K562 (cell line): ENCODE results near the gene POLD3. TPM values are rescaled to one million over a fixed set of nuclear protein-coding genes. Genes with fewer than 3 reads are reported as not detected.

ENCODE experiments used
- ATAC-seq: fragments of 200-7000 bp; cut with Tn5 transposase; 3 replicates; pipeline ENCODE4 v1.9.1; 2020; ENCODE audit warnings: moderate library complexity
- BruUV-seq: library from RNA; stranded (reverse); fragments of 400-500 nt; replicated peaks from 2 replicates; lab custom pipeline; 2021; lab: Mats Ljungman, UMichigan
- CTCF ChIA-PET: fragments of 300-600 bp; formaldehyde crosslinking; extraction: SDS; loops from one replicate; lab custom pipeline; 2021; ENCODE audit warnings: low intra/inter-chr PET ratio; lab: Yijun Ruan, JAX
- POLR2A ChIA-PET: fragments of 300-600, 350-650 bp; sonication (Branson Sonifier 250); formaldehyde crosslinking; extraction: SDS; loops from one replicate; lab custom pipeline; 2021; ENCODE audit warnings: antibody characterized with exemption, inconsistent platforms; lab: Yijun Ruan, JAX
- DNase-seq, 4 experiments: peaks; one replicate each; pipeline versions ENCODE4 v3.0.0 to v3.0.0-alpha.2; 2011 to 2018; ENCODE audit warnings: low spot score in 3 of 4, mixed read lengths in 3 of 4; ENCODE audit errors: extremely low read depth in 1 of 4
- FAIRE-seq: peaks from 2 replicates; lab custom pipeline; 2011; peaks lifted over from hg19 to GRCh38; lab: Jason Lieb, UNC
- H2AFZ ChIP-seq: 2 replicates; pipeline ENCODE4 v1.6.0; 2011; ENCODE audit warnings: low read depth, low read length, control low read depth, inconsistent platforms
- H3K27ac ChIP-seq: fragments of 200-600 bp; 3 replicates; pipeline ENCODE4 v1.8.0; 2011; ENCODE audit warnings: low read depth, mild to moderate bottlenecking, control low read depth, inconsistent platforms, low read length, moderate library complexity, mixed read lengths; ENCODE audit errors: extremely low read depth
- H3K27me3 ChIP-seq, 2 experiments: fragments of 300-600 bp in 1 of 2; 2 replicates in 1 of 2; 3 replicates in 1 of 2; pipeline versions ENCODE4 v1.6.0 to v1.8.0; 2011; ENCODE audit warnings: inconsistent platforms in 2 of 2, low read length in 2 of 2, mild to moderate bottlenecking in 1 of 2, mixed read lengths in 1 of 2, moderate library complexity in 1 of 2; ENCODE audit not compliant: control insufficient read depth in 2 of 2, insufficient read depth in 2 of 2
- H3K36me3 ChIP-seq: fragments of 300-600 bp; 3 replicates; pipeline ENCODE4 v1.8.0; 2011; ENCODE audit warnings: mild to moderate bottlenecking, low read length, inconsistent platforms; ENCODE audit not compliant: control insufficient read depth, insufficient read depth
- H3K4me1 ChIP-seq, 2 experiments: fragments of 200-600 bp in 1 of 2; replicated peaks in 1 of 2; 2 replicates in 1 of 2; 3 replicates in 1 of 2; pipeline versions ENCODE4 v1.5.1 to v1.8.0; 2011; ENCODE audit warnings: inconsistent platforms in 2 of 2, low read length in 2 of 2, mild to moderate bottlenecking in 1 of 2, mixed read lengths in 1 of 2, moderate library complexity in 1 of 2; ENCODE audit not compliant: control insufficient read depth in 2 of 2, insufficient read depth in 2 of 2
- H3K4me2 ChIP-seq: 2 replicates; pipeline ENCODE4 v1.6.1; 2011; ENCODE audit warnings: low read length, control low read depth, inconsistent platforms, mixed read lengths; ENCODE audit not compliant: insufficient read depth
- H3K4me3 ChIP-seq: fragments of 200-600 bp; sonication (generic), shearing (Covaris generic); 2 replicates; pipeline ENCODE4 v1.5.1; 2016; ENCODE audit warnings: control low read depth, inconsistent platforms
- H3K79me2 ChIP-seq: fragments of 200-600 bp; 3 replicates; pipeline ENCODE4 v1.8.0; 2011; ENCODE audit warnings: low read length, inconsistent platforms; ENCODE audit not compliant: control insufficient read depth, insufficient read depth
- H3K9ac ChIP-seq, 2 experiments: 2 replicates each; pipeline versions ENCODE4 v1.6.0 to v1.6.1; 2011; ENCODE audit warnings: low read depth in 2 of 2, low read length in 2 of 2, control low read depth in 1 of 2, inconsistent platforms in 1 of 2, mild to moderate bottlenecking in 1 of 2, mixed read lengths in 1 of 2; ENCODE audit not compliant: insufficient read depth in 1 of 2
- H3K9me1 ChIP-seq: one replicate; pipeline ENCODE4 v1.6.0; 2011; ENCODE audit warnings: inconsistent platforms, mild to moderate bottlenecking, low read length, moderate library complexity; ENCODE audit not compliant: control insufficient read depth, insufficient read depth
- H3K9me3 ChIP-seq: replicated peaks from 2 replicates; pipeline ENCODE4 v1.5.1; 2011; ENCODE audit warnings: low read depth, low read length, inconsistent platforms; ENCODE audit not compliant: control insufficient read depth, insufficient read depth
- H4K20me1 ChIP-seq: replicated peaks from 2 replicates; pipeline ENCODE4 v1.6.1; 2011; ENCODE audit warnings: low read length, inconsistent platforms, mixed read lengths; ENCODE audit not compliant: control insufficient read depth, insufficient read depth
- ARHGAP35 ChIP-seq: fragments of 450-650 bp; IDR thresholded peaks from 2 replicates; pipeline ENCODE4 v1.6.1; 2018; ENCODE audit not compliant: partially characterized antibody
- EP400 ChIP-seq: fragments of 450-650 bp; IDR thresholded peaks from 2 replicates; pipeline ENCODE4 v1.6.1; 2017; ENCODE audit warnings: antibody characterized with exemption, mild to moderate bottlenecking, moderate library complexity
- KDM1A ChIP-seq, 2 experiments: fragments of 450-650 bp; IDR thresholded peaks; 2 replicates each; pipeline ENCODE4 v1.6.1; 2016; ENCODE audit warnings: mild to moderate bottlenecking in 2 of 2
- MAFK ChIP-seq: IDR thresholded peaks from 2 replicates; pipeline ENCODE4 v1.6.1; 2011; ENCODE audit warnings: low read length, improper control_type of control experiment
- MED1 ChIP-seq: sonication (generic); formaldehyde crosslinking; IDR thresholded peaks from 2 replicates; pipeline ENCODE4 v1.8.1; 2023; ENCODE audit warnings: missing genetic modification reagents, borderline replicate concordance
- MYBL2 ChIP-seq, 2 experiments: fragments of 450-650 bp in 1 of 2; sonication (generic) in 1 of 2; formaldehyde crosslinking in 1 of 2; IDR thresholded peaks; 2 replicates each; pipeline versions ENCODE4 v1.6.1 to v1.8.1; 2017 to 2022; ENCODE audit warnings: borderline replicate concordance in 1 of 2, inconsistent platforms in 1 of 2, low read depth in 1 of 2, mild to moderate bottlenecking in 1 of 2, missing genetic modification reagents in 1 of 2, moderate library complexity in 1 of 2
- NFIX ChIP-seq: fragments of 250-450 bp; sonication (Bioruptor Pico); IDR thresholded peaks from 2 replicates; pipeline ENCODE4 v1.4.0; 2020; ENCODE audit warnings: low read depth, mild to moderate bottlenecking, moderate library complexity
- PCBP1 ChIP-seq: fragments of 200-400 bp; formaldehyde crosslinking; IDR thresholded peaks from 2 replicates; pipeline ENCODE4 v1.6.1; 2018; ENCODE audit warnings: mild to moderate bottlenecking, low read depth, low read length; ENCODE audit not compliant: poor library complexity, severe bottlenecking
- PRPF4 ChIP-seq: fragments of 200-400 bp; formaldehyde crosslinking; IDR thresholded peaks from one replicate; pipeline ENCODE4 v1.6.1; 2017; ENCODE audit warnings: low read length, low read depth, mild to moderate bottlenecking; ENCODE audit not compliant: insufficient read depth, poor library complexity, severe bottlenecking
- SMC3 ChIP-seq: conservative IDR thresholded peaks from 2 replicates; pipeline ENCODE4 v1.6.1; 2011; ENCODE audit warnings: low read depth, low read length, improper control_type of control experiment; ENCODE audit not compliant: insufficient read depth
- TARDBP ChIP-seq: fragments of 450-650 bp; IDR thresholded peaks from 2 replicates; pipeline ENCODE4 v1.6.1; 2016
- TCFL5 ChIP-seq: fragments of 250-450 bp; sonication (Bioruptor Pico); conservative IDR thresholded peaks from 2 replicates; pipeline ENCODE4 v1.6.1; 2021; ENCODE audit warnings: mild to moderate bottlenecking, moderate library complexity, matching md5 sums
- TEAD1 ChIP-seq, 2 experiments: fragments of 450-650 bp in 1 of 2; sonication (generic) in 1 of 2; formaldehyde crosslinking; IDR thresholded peaks; 2 replicates each; pipeline versions ENCODE4 v1.4.0 to v1.8.0; 2020 to 2022; ENCODE audit warnings: mild to moderate bottlenecking in 2 of 2, missing genetic modification reagents in 1 of 2
- TGIF2 ChIP-seq: sonication (generic); formaldehyde crosslinking; IDR thresholded peaks from 2 replicates; pipeline ENCODE4 v1.8.1; 2022; ENCODE audit warnings: mild to moderate bottlenecking, missing genetic modification reagents, moderate library complexity
- TOE1 ChIP-seq, 2 experiments: fragments of 450-650 bp in 1 of 2; sonication (generic) in 1 of 2; formaldehyde crosslinking in 1 of 2; IDR thresholded peaks; 2 replicates each; pipeline versions ENCODE4 v1.7.1 to v1.8.0; 2016 to 2022; ENCODE audit warnings: borderline replicate concordance in 2 of 2, mild to moderate bottlenecking in 2 of 2, antibody characterized with exemption in 1 of 2, inconsistent platforms in 1 of 2, low read depth in 1 of 2, missing genetic modification reagents in 1 of 2, moderate library complexity in 1 of 2
- ZBED1 ChIP-seq: IDR thresholded peaks from 2 replicates; pipeline ENCODE4 v1.6.1; 2014
- ZBTB7A ChIP-seq: IDR thresholded peaks from 2 replicates; pipeline ENCODE4 v1.6.1; 2011; ENCODE audit warnings: low read depth, mild to moderate bottlenecking, low read length, moderate library complexity, borderline replicate concordance; ENCODE audit not compliant: control insufficient read depth
- ZNF143 ChIP-seq: sonication (generic); formaldehyde crosslinking; IDR thresholded peaks from 2 replicates; pipeline ENCODE4 v1.9.0; 2022; ENCODE audit warnings: mild to moderate bottlenecking, missing genetic modification reagents
- ZNF780A ChIP-seq: fragments of 250-450 bp; sonication (Bioruptor Pico); IDR thresholded peaks from 2 replicates; pipeline ENCODE4 v1.5.0; 2021; ENCODE audit warnings: mild to moderate bottlenecking
- WGBS: fragments of 100-300 bp; shearing (Covaris generic); methylation state at CpG from one replicate; pipeline ENCODE4 v1.1.6; 2016; ENCODE audit warnings: low coverage, mixed read lengths; ENCODE audit not compliant: insufficient coverage; ENCODE audit errors: missing lambda C conversion rate; 5-methylcytosine and 5-hydroxymethylcytosine counted together
- in situ Hi-C: fragments of 300-500 bp; cut with MboI; formaldehyde crosslinking; loops from 4 replicates; pipeline ENCODE4 v1.15.0; 2018; ENCODE audit warnings: inconsistent platforms, mixed read lengths
- intact Hi-C: fragments of 100-400 bp; cut with micrococcal nuclease; formaldehyde crosslinking; loops from 2 replicates; pipeline ENCODE4 v1.14.2; 2022
- polyA plus RNA-seq, 8 experiments: library from polyadenylated mRNA; depleted of rRNA in 4 of 8; stranded (reverse) in 5 of 8; unstranded in 3 of 8; fragments of >200 nt; fragmentation: Nextera tagmentation in 2 of 8; fragmentation: Illumina TruSeq in 1 of 8; extraction: Ambion mirVana in 2 of 8; extraction: Trizol in 1 of 8; gene quantifications; 2 replicates each; pipeline versions ENCODE4 v1.2.1 to v1.2.3, GENCODE V29; 2011 to 2014; ENCODE audit warnings: inconsistent platforms in 1 of 8, missing spikeins in 1 of 8
- total RNA-seq, 7 experiments: library from RNA; depleted of rRNA in 6 of 7; stranded (reverse); fragments of >200 nt in 6 of 7; fragmentation: Illumina TruSeq in 2 of 7; extraction: Trizol in 2 of 7; gene quantifications; 2 replicates each; pipeline versions ENCODE4 v1.2.1 to v1.2.3, GENCODE V29; 2011 to 2021; ENCODE audit warnings: low replicate concordance in 1 of 7
- TF ChIP-seq, protein P1 (sequence below): fragments of 250-450 bp; sonication (Bioruptor Pico); IDR thresholded peaks from 2 replicates; pipeline ENCODE4 v1.4.0; 2020; ENCODE audit warnings: mild to moderate bottlenecking, moderate library complexity

Gene POLD3
- total and polyA plus RNA-seq, 9 of the 15 experiments (the other 6 are each of a cell fraction or from before 2014, with no cell fraction given): 10.6 to 40.1 (median 24.6) TPM

DNA sequence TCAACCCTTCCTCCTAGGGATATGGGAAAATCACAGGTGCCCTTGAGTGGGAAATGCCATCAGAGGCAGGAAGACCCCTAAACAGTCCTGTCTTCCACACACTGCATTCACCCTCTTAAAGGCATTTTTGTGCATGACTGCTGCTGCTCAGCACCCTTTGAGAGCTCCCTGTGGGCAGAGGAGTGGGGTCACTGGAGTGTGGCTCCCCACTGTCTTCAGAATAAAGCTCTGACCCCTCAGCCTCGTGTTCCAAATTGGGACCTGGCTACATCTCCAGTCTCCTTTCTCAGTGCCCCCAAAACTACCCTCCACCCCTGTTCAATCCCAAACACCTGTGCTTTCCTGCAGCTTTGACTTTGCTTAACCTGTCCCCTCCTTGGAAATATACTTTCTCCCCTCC, 92.3 kb downstream of the POLD3 start:
- ATAC-seq: no peak
- no TSS peak for BruUV-seq
- H3K4me2 ChIP-seq: no peak overlapping the region
- H3K9me1 ChIP-seq: no peaks in the 10 kb centered on the region
- ChIA-PET POLR2A (interaction anchor here (0.6 to 2.0 kb wide), 2 partner anchors 8 to 9 kb away, joined by 3 to 6 read pairs; no protein-coding TSS in a partner anchor), CTCF (no interaction called here)
- no peak for DNase-seq
- in situ Hi-C loops: loop anchor here (5.0 kb wide), 1 partner anchor 52 kb away; no protein-coding TSS in a partner anchor
- intact Hi-C loops: no loop called here
- H3K4me1 ChIP-seq: peaks cover 0 to 4% of the 10 kb centered on the region in 2 experiments; a peak in 2 of 5 replicates
- H3K9me3 ChIP-seq: no peaks in the 10 kb centered on the region
- no peaks in the 10 kb centered on the region for H3K27me3 ChIP-seq
- no peaks in the 10 kb centered on the region for H3K79me2 ChIP-seq
- H3K27ac ChIP-seq: no peak overlapping the region
- no peak overlapping the region for H3K9ac ChIP-seq
- FAIRE-seq: no peak
- TF ChIP-seq TEAD1 (CRISPR knock-in tag; IDR thresholded peaks at IDR 0.05) (no peak), MED1 (CRISPR knock-in tag) (no peak), KDM1A (IDR thresholded peaks at IDR 0.05) (no peak), SMC3 (no peak), TGIF2 (CRISPR knock-in tag) (no peak), MAFK (no peak), ZBED1 (no peak), ZNF143 (no peak), PRPF4 (no peak), TOE1 (IDR thresholded peaks at IDR 0.05; ENCODE audit: borderline replicate concordance) (no peak), TOE1 (CRISPR knock-in tag; IDR thresholded peaks at IDR 0.05; ENCODE audit: borderline replicate concordance, low read depth) (no peak), EP400 (no peak), TCFL5 (CRISPR knock-in tag) (no peak), MYBL2 (IDR thresholded peaks at IDR 0.05; ENCODE audit: low read depth) (no peak), MYBL2 (CRISPR knock-in tag; IDR thresholded peaks at IDR 0.05; ENCODE audit: borderline replicate concordance) (no peak), ARHGAP35 (no peak), TARDBP (no peak), NFIX (no peak), ZNF780A (no peak), ZBTB7A (no peak), PCBP1 (no peak)
- TF ChIP-seq, protein P1, sequence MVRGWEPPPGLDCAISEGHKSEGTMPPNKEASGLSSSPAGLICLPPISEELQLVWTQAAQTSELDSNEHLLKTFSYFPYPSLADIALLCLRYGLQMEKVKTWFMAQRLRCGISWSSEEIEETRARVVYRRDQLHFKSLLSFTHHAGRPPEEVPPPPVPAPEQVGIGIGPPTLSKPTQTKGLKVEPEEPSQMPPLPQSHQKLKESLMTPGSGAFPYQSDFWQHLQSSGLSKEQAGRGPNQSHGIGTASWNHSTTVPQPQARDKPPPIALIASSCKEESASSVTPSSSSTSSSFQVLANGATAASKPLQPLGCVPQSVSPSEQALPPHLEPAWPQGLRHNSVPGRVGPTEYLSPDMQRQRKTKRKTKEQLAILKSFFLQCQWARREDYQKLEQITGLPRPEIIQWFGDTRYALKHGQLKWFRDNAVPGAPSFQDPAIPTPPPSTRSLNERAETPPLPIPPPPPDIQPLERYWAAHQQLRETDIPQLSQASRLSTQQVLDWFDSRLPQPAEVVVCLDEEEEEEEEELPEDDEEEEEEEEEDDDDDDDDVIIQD (CRISPR knock-in tag): no peak
- H4K20me1 ChIP-seq: no peaks in the 10 kb centered on the region
- H3K36me3 ChIP-seq: no peaks in the 10 kb centered on the region
- WGBS: 23% methylated on average over 1 of the region's 1 CpG
- H3K4me3 ChIP-seq: no peak overlapping the region
- H2AFZ ChIP-seq: no peak overlapping the region
